Neural crest cell (in vitro differentiated cells): ENCODE measurements around the gene ITGB2. TPM values are rescaled to one million over a fixed set of nuclear protein-coding genes. Genes with fewer than 3 reads are reported as not detected.

Experiments used
- DNase-seq: peaks from one replicate; pipeline ENCODE4 v3.0.0; 2021; ENCODE audit warnings: low read depth, mixed read lengths, low spot score
- H3K27ac Mint-ChIP-seq: one replicate; pipeline ENCODE4 v1.8.0; 2021; ENCODE audit warnings: mild to moderate bottlenecking, mixed read lengths; ENCODE audit not compliant: unreplicated experiment
- H3K27me3 Mint-ChIP-seq: 2 replicates; pipeline ENCODE4 v1.8.0; 2021; ENCODE audit warnings: low read depth, mild to moderate bottlenecking, mixed read lengths
- H3K36me3 Mint-ChIP-seq: 2 replicates; pipeline ENCODE4 v1.8.0; 2021; ENCODE audit warnings: low read depth, mild to moderate bottlenecking, mixed read lengths
- H3K4me1 Mint-ChIP-seq: 2 replicates; pipeline ENCODE4 v1.8.0; 2021; ENCODE audit warnings: mixed read lengths
- H3K4me3 Mint-ChIP-seq: one replicate; pipeline ENCODE4 v1.8.0; 2021; ENCODE audit warnings: mild to moderate bottlenecking, mixed read lengths
- H3K9me3 Mint-ChIP-seq: 2 replicates; pipeline ENCODE4 v1.8.0; 2021; ENCODE audit warnings: mixed read lengths
- CTCF ChIP-seq: fragments of 200-600 bp; sonication (generic); conservative IDR thresholded peaks from 2 replicates; pipeline ENCODE4 v1.5.0; 2021; ENCODE audit warnings: antibody characterized with exemption, mild to moderate bottlenecking
- total RNA-seq: library from RNA; stranded (reverse); gene quantifications from 2 replicates; pipeline ENCODE4 v1.2.1, GENCODE V29; 2021

ITGB2 gene
- total RNA-seq, 1 donor from 2014 or later: 0.89 TPM

GRCh38 chr21:44957047-44957831 is 36.5 kb upstream of the ITGB2 start:
- Mint-ChIP-seq H3K4me1 (peaks cover 28% of the 10 kb centered on the region), H3K27ac (no peak overlapping the region), H3K4me3 (peak overlapping the region; percentile 36), H3K27me3 (no peaks in the 10 kb centered on the region), H3K9me3 (no peaks in the 10 kb centered on the region), H3K36me3 (peaks cover 2% of the 10 kb centered on the region)
- TF ChIP-seq CTCF: no peak
- no peak for DNase-seq

GRCh38 chr21:44956356-44957046 is 35.8 kb upstream of the ITGB2 start:
- TF ChIP-seq CTCF: no peak
- peaks cover 2% of the 10 kb centered on the region for H3K36me3 Mint-ChIP-seq
- H3K4me3 Mint-ChIP-seq: no peak overlapping the region
- H3K4me1 Mint-ChIP-seq: peaks cover 28% of the 10 kb centered on the region
- no peak for DNase-seq
- no peaks in the 10 kb centered on the region for H3K9me3 Mint-ChIP-seq
- no peak overlapping the region for H3K27ac Mint-ChIP-seq
- H3K27me3 Mint-ChIP-seq: no peaks in the 10 kb centered on the region

- H3K4me3 Mint-ChIP-seq: no peak overlapping the region
- TF ChIP-seq CTCF: no peak
Observed at GRCh38 chr21:44955798-44956175, 35.1 kb upstream of the ITGB2 start.

GRCh38 chr21:44955141-44955797 is 34.6 kb upstream of the ITGB2 start:
- H3K27ac Mint-ChIP-seq: no peak overlapping the region
- H3K9me3 Mint-ChIP-seq: no peaks in the 10 kb centered on the region
- no peaks in the 10 kb centered on the region for H3K27me3 Mint-ChIP-seq
- H3K4me3 Mint-ChIP-seq: no peak overlapping the region
- TF ChIP-seq CTCF: no peak
- H3K4me1 Mint-ChIP-seq: peaks cover 28% of the 10 kb centered on the region
- H3K36me3 Mint-ChIP-seq: peaks cover 2% of the 10 kb centered on the region
- no peak for DNase-seq

More at GRCh38 chr21:44955798-44956175, 35.1 kb upstream of the ITGB2 start:
- H3K9me3 Mint-ChIP-seq: no peaks in the 10 kb centered on the region
- peaks cover 28% of the 10 kb centered on the region for H3K4me1 Mint-ChIP-seq
- H3K36me3 Mint-ChIP-seq: peaks cover 2% of the 10 kb centered on the region
- H3K27ac Mint-ChIP-seq: no peak overlapping the region
- no peak for DNase-seq
- H3K27me3 Mint-ChIP-seq: no peaks in the 10 kb centered on the region

- H3K36me3 Mint-ChIP-seq: peaks cover 2% of the 10 kb centered on the region
- TF ChIP-seq CTCF: no peak
- peaks cover 28% of the 10 kb centered on the region for H3K4me1 Mint-ChIP-seq
- H3K4me3 Mint-ChIP-seq: no peak overlapping the region
- no peaks in the 10 kb centered on the region for H3K9me3 Mint-ChIP-seq
- H3K27me3 Mint-ChIP-seq: no peaks in the 10 kb centered on the region
- no peak overlapping the region for H3K27ac Mint-ChIP-seq
- no peak for DNase-seq
Observed at GRCh38 chr21:44954281-44954771, 33.6 kb upstream of the ITGB2 start.
